ENCODE results near the gene AGAP1. TPM values are rescaled to one million over a fixed set of nuclear protein-coding genes. Genes with fewer than 3 reads are reported as not detected.

The AGAP1 gene
- total RNA-seq, 2 donors from 2014 or later: 32.8 to 34.7 TPM

DNA sequence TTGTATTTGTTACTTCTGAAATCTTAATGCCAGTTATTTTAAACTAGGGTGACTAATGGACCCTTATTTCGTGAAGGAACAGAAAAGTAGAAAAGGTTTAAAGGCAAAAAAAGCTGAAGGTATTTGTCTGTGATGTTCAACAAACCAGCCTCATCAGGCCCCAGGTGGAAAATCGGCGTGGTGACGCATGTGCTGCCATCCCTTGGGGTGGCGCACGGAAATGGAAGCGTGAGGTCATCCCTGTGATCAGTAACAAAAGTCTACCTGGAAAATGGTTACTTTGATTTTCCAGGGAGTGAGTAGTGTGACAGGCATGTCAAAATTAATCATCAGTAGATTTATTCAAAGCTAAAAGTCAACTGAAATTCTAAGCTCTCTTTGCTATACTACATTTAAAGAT is 361.2 kb downstream of the AGAP1 start:
- WGBS, 2 experiments (ENCODE audit: insufficient coverage in 1 of 2, insufficient read length in 1 of 2): 93 to 100% methylated on average over 3 to 7 of the region's 7 CpGs
- H3K36me3 ChIP-seq (ENCODE audit: control insufficient read depth, insufficient read depth, low read length): no peaks in the 10 kb centered on the region
- no peak overlapping the region for H3K4me3 ChIP-seq (ENCODE audit: low read length)
- no peak overlapping the region for H3K9ac ChIP-seq (ENCODE audit: extremely low read depth, low read length, poor library complexity, severe bottlenecking)
- H3K9me3 ChIP-seq (ENCODE audit: control insufficient read depth, low read length): no peaks in the 10 kb centered on the region
- Mint-ChIP-seq H3K4me1 (peaks cover 14% of the 10 kb centered on the region), H3K9me3 (no peaks in the 10 kb centered on the region), H3K27me3 (ENCODE audit: insufficient read depth) (no peaks in the 10 kb centered on the region), H3K4me3 (no peak overlapping the region), H3K36me3 (ENCODE audit: low read depth) (no peaks in the 10 kb centered on the region), H3K27ac (no peak overlapping the region)
- no peak for DNase-seq
- TF ChIP-seq CTCF (conservative IDR thresholded peaks at IDR 0.05): no peak
- H3K4me1 ChIP-seq (ENCODE audit: control insufficient read depth, insufficient read depth, low read length): no peaks in the 10 kb centered on the region
- H3K27me3 ChIP-seq (ENCODE audit: control insufficient read depth, insufficient read depth, low read length, poor library complexity, severe bottlenecking): no peaks in the 10 kb centered on the region
- no peak overlapping the region for H3K27ac ChIP-seq (ENCODE audit: low read depth, low read length)

GRCh38 chr2:235856151-235856854 is 362.5 kb downstream of the AGAP1 start:
- Mint-ChIP-seq H3K9me3 (no peaks in the 10 kb centered on the region), H3K4me3 (no peak overlapping the region), H3K27me3 (ENCODE audit: insufficient read depth) (no peaks in the 10 kb centered on the region), H3K4me1 (peaks cover 14% of the 10 kb centered on the region), H3K36me3 (ENCODE audit: low read depth) (no peaks in the 10 kb centered on the region), H3K27ac (no peak overlapping the region)
- WGBS, 2 experiments (ENCODE audit: insufficient coverage in 1 of 2, insufficient read length in 1 of 2): 97% methylated on average over 9 to 11 of the region's 11 CpGs
- no peaks in the 10 kb centered on the region for H3K9me3 ChIP-seq (ENCODE audit: control insufficient read depth, low read length)
- TF ChIP-seq CTCF (conservative IDR thresholded peaks at IDR 0.05): no peak
- H3K36me3 ChIP-seq (ENCODE audit: control insufficient read depth, insufficient read depth, low read length): no peaks in the 10 kb centered on the region
- no peaks in the 10 kb centered on the region for H3K4me1 ChIP-seq (ENCODE audit: control insufficient read depth, insufficient read depth, low read length)
- H3K9ac ChIP-seq (ENCODE audit: extremely low read depth, low read length, poor library complexity, severe bottlenecking): no peak overlapping the region
- no peak for DNase-seq
- no peak overlapping the region for H3K4me3 ChIP-seq (ENCODE audit: low read length)
- no peak overlapping the region for H3K27ac ChIP-seq (ENCODE audit: low read depth, low read length)
- no peaks in the 10 kb centered on the region for H3K27me3 ChIP-seq (ENCODE audit: control insufficient read depth, insufficient read depth, low read length, poor library complexity, severe bottlenecking)

GRCh38 chr2:235857598-235857997 is 363.8 kb downstream of the AGAP1 start:
- Mint-ChIP-seq H3K4me1 (peaks cover 7% of the 10 kb centered on the region), H3K27me3 (ENCODE audit: insufficient read depth) (no peaks in the 10 kb centered on the region), H3K9me3 (no peaks in the 10 kb centered on the region), H3K36me3 (ENCODE audit: low read depth) (no peaks in the 10 kb centered on the region), H3K27ac (no peak overlapping the region), H3K4me3 (no peak overlapping the region)
- TF ChIP-seq CTCF (conservative IDR thresholded peaks at IDR 0.05): no peak
- no peak for DNase-seq
- Histone ChIP-seq H3K9ac (ENCODE audit: extremely low read depth, low read length, poor library complexity, severe bottlenecking) (no peak overlapping the region), H3K27me3 (ENCODE audit: control insufficient read depth, insufficient read depth, low read length, poor library complexity, severe bottlenecking) (no peaks in the 10 kb centered on the region), H3K36me3 (ENCODE audit: control insufficient read depth, insufficient read depth, low read length) (no peaks in the 10 kb centered on the region), H3K27ac (ENCODE audit: low read depth, low read length) (no peak overlapping the region), H3K4me3 (ENCODE audit: low read length) (no peak overlapping the region), H3K4me1 (ENCODE audit: control insufficient read depth, insufficient read depth, low read length) (no peaks in the 10 kb centered on the region), H3K9me3 (ENCODE audit: control insufficient read depth, low read length) (no peaks in the 10 kb centered on the region)
- 94 to 100% methylated on average over 4 of the region's 4 CpGs for WGBS, 2 experiments (ENCODE audit: insufficient coverage in 1 of 2, insufficient read length in 1 of 2)

Measured in endodermal cell (in vitro differentiated cells).